Activated naive CD8-positive, alpha-beta T cell (primary cell): ENCODE measurements around the gene GZF1.

Experiments used
- H3K27ac Mint-ChIP-seq: one replicate; pipeline ENCODE4 v1.8.0; 2021; ENCODE audit warnings: mixed read lengths
- H3K27me3 Mint-ChIP-seq: one replicate; pipeline ENCODE4 v1.8.0; 2021; ENCODE audit warnings: mixed read lengths
- H3K36me3 Mint-ChIP-seq: one replicate; pipeline ENCODE4 v1.8.0; 2021; ENCODE audit warnings: mixed read lengths
- H3K4me1 Mint-ChIP-seq: one replicate; pipeline ENCODE4 v1.8.0; 2021; ENCODE audit warnings: low read depth, mixed read lengths
- H3K4me3 Mint-ChIP-seq: one replicate; pipeline ENCODE4 v1.8.0; 2021; ENCODE audit warnings: mild to moderate bottlenecking, mixed read lengths
- H3K9me3 Mint-ChIP-seq: one replicate; pipeline ENCODE4 v1.8.0; 2021; ENCODE audit warnings: low read depth, mixed read lengths

Gene GZF1

DNA sequence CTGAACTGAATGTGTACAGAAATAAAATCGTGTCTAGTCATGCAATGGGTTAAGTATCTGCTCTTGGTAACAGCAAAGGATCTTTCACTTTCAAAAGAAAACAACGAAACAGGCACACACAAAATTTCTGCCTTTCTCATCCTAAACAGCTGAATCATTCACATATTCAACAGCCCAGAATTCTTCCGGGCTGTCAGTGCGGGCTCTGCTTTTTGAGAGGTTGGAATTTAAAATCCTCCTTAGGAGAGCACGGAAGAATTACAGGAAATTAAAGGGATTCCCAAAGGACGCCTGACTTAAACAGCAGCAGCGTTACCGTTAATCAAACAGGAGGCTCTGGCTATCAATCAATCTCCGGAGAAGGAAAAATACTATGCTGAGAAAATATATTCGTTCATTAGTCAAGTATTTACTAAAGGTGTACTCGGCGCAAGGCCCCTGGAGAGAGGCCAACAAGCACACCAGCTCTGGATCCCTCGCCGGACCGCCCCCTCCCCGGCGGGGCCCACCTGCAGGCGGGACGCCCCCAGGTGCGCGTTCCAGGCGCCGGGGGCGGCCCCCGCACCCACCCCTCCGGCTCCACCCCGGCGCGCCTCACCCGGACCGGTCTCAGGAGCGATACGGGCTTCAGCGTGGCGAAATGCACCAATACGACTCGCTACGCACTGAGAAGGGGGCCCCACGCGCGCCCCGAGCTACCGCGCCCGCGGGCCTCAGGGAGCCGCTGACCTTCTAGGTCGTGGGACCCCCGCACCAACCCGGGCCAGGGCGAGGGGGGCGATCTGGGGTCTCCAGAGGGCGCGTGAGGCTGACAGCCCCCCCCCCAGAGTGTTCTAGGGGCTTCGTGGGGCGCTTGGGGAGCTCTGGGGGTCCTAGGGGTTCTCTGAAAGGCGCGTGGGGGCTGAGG lies 58.3 kb downstream of the GZF1 start:
- Mint-ChIP-seq H3K9me3 (no peaks in the 10 kb centered on the region), H3K36me3 (no peaks in the 10 kb centered on the region), H3K4me1 (peaks cover 39% of the 10 kb centered on the region), H3K27me3 (peaks cover 4% of the 10 kb centered on the region), H3K4me3 (peak overlapping the region; percentile 98), H3K27ac (peak overlapping the region; percentile 97)

DNA sequence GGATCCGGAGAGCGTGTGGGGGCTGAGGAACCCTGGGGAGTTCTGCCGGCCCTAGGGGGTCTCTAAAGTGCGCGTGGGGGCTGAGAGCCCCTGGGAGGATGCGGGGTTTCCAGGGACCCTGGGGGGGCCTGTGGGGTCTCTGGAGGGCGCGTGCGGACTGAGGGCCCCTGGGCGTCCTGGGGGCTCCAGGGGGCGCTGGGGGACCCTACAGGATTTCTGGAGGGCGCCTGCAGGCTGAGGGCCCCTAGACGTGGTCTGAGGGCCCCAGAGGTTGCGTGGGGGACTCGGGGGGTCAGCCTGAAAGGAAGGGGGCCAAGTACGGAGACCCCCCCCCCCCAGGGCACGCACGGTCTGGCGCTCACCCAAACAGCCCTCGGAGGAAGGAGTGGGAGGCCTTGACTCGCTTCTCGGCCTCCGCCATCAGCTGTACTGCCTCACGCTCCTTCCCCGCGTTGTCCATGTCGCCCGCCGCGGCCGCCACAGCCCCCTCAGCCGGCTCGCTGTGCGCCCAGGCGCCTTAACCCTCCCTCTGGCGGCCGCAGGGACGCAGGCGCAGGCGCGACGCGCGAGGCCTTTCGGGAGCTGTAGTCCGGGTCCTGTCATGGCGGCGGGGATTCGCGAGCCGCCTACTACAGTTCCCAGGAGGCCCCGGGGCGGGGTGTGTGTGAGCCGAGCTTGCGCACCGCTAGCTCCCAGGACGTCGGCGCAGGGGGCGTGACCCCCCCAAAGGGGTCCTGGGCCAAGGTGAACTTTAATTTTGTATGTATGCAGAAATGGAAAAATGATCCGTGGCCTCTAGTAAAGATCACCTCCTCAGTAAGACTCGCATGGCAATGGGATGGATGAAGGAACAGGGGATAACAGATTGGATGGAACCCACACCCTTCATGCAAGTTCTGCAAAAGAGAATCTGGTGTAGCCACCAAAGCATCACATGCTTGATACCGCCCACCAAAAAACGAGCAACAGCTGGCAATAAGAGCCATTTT lies 59.3 kb downstream of the GZF1 start, which contains the start of gene NAPB:
TSS of gene NAPB (minus strand) at position 546 of the 989 bp plus-strand sequence. CDS start at position 460, 86 bp downstream.
- no peaks in the 10 kb centered on the region for H3K9me3 Mint-ChIP-seq

More for the DNA sequence above, 59.3 kb downstream of the GZF1 start, which contains the start of gene NAPB:
- Mint-ChIP-seq H3K27ac (peak within 1 kb of the TSS; percentile 61), H3K4me3 (peak within 1 kb of the TSS; percentile 98), H3K27me3 (peaks cover 4% of the 10 kb centered on the region), H3K4me1 (peaks cover 33% of the 10 kb centered on the region), H3K36me3 (no peaks in the 10 kb centered on the region)
